Duodenal mucosa (tissue), 2 donors: ENCODE results near the gene S100A7.

Experiments used
- H3K27ac ChIP-seq: one replicate; pipeline ENCODE4 v1.7.0; 2013; ENCODE audit warnings: low read depth, low read length
- H3K27me3 ChIP-seq, 2 donors: one replicate each; pipeline ENCODE4 v1.7.0; 2013; ENCODE audit warnings: low read length in 2 of 2, control low read depth in 1 of 2; ENCODE audit not compliant: insufficient read depth in 2 of 2, control insufficient read depth in 1 of 2
- H3K36me3 ChIP-seq, 2 donors: one replicate each; pipeline ENCODE4 v1.7.0; 2013; ENCODE audit warnings: low read length in 2 of 2, control low read depth in 1 of 2; ENCODE audit not compliant: insufficient read depth in 2 of 2, control insufficient read depth in 1 of 2
- H3K4me1 ChIP-seq, 2 donors: one replicate each; pipeline ENCODE4 v1.7.0; 2013; ENCODE audit warnings: low read length in 2 of 2, control low read depth in 1 of 2; ENCODE audit not compliant: insufficient read depth in 2 of 2, control insufficient read depth in 1 of 2
- H3K4me3 ChIP-seq, 2 donors: one replicate each; pipeline ENCODE4 v1.7.0; 2013; ENCODE audit warnings: low read length in 2 of 2, low read depth in 1 of 2
- H3K9ac ChIP-seq, 2 donors: one replicate each; pipeline ENCODE4 v1.7.0; 2013; ENCODE audit warnings: low read length in 2 of 2, low read depth in 1 of 2
- H3K9me3 ChIP-seq, 2 donors: one replicate each; pipeline ENCODE4 v1.7.0; 2013; ENCODE audit warnings: low read length in 2 of 2, control low read depth in 1 of 2; ENCODE audit not compliant: control insufficient read depth in 1 of 2

The S100A7 gene

DNA sequence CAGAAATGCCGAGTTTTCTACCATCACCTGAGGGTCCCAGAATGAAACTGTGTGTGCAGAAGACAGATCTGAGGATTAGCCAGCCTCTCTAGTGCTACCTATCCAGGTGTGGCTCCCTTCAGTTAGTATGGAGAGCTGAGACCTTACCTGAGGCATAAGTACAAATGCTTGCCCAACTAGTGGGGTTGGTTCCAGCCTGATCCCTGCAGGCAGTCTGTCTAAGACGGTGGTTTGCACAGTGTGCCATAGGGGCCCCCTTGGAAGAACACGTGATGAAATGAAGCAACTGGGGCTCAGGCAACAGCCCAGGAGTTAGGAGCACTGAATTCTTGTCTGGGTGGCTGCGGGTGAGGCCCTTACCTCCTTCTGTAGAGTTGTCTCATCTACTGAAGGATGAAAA is 28.5 kb downstream of the S100A7 start:
- Histone ChIP-seq H3K4me1 (no peaks in the 10 kb centered on the region), H3K9me3 (no peaks in the 10 kb centered on the region), H3K27ac (no peak overlapping the region), H3K9ac (no peak overlapping the region), H3K27me3 (peaks cover 0 to 5% of the 10 kb centered on the region in 2 donors), H3K36me3 (no peaks in the 10 kb centered on the region), H3K4me3 (no peak overlapping the region)

DNA sequence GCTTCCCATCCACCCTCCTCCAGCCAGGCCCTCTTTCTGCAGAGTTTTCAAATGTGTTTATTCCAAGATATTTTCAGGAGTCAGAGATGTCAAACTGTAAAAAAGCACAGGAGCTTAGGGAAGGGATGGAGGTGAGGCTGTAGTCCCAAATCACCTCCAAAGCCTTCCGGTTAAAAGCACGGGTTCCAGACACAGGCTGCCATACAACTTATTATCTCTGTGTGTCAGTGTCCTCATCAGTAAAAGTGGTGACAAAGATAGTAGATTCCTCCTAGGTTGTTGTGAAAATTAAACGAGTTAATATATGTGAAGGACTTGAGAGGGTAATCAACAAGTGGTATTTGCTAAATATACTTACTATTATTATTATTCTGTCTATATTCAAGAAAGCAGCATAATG is 29.0 kb downstream of the S100A7 start:
- H3K9ac ChIP-seq, result no peak overlapping the region
- no peak overlapping the region for H3K4me3 ChIP-seq
- H3K27me3 ChIP-seq, result peaks cover 0 to 5% of the 10 kb centered on the region in 2 donors
- no peak overlapping the region for H3K27ac ChIP-seq
- no peaks in the 10 kb centered on the region for H3K4me1 ChIP-seq
- no peaks in the 10 kb centered on the region for H3K9me3 ChIP-seq
- H3K36me3 ChIP-seq, result no peaks in the 10 kb centered on the region

DNA sequence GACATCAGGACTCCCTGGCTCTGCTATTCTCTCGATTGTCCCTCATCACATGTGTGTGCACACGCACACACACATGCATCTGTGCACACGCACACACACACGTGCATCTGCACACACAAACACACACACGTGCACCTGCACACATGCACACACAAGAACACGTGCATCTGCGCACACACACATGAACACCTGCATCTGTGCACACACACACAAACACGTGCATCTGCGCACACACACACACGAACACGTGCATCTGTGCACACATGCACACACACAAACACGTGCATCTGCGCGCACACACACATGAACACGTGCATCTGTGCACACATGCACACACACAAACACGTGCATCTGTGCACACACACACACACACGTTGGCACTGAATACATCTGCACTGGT is 29.4 kb downstream of the S100A7 start:
- no peaks in the 10 kb centered on the region for H3K9me3 ChIP-seq
- H3K36me3 ChIP-seq, result no peaks in the 10 kb centered on the region
- H3K9ac ChIP-seq, result no peak overlapping the region
- peaks cover 0 to 3% of the 10 kb centered on the region in 2 donors for H3K27me3 ChIP-seq
- no peak overlapping the region for H3K27ac ChIP-seq
- no peaks in the 10 kb centered on the region for H3K4me1 ChIP-seq
- no peak overlapping the region for H3K4me3 ChIP-seq

DNA sequence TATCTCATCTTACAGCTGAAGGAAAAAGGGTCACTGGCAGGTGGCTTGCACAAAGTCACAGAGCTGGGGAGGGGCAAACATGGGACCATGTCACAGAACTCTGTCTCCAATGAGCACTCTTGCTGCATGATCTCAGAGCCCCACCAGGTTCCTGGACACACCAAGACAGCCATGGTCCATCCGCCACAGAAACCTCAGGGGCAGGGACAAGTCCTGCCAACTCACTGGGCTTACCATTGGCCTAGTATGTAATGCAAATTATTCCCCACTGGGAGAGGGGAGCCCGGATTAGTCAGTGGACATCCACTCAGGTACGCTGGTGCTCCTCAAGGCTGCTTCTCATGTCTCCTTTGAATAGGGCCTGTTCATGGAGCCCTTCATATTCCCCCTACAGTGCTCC is 29.9 kb downstream of the S100A7 start:
- no peaks in the 10 kb centered on the region for H3K9me3 ChIP-seq
- no peak overlapping the region for H3K27ac ChIP-seq
- no peak overlapping the region for H3K4me3 ChIP-seq
- H3K4me1 ChIP-seq, result no peaks in the 10 kb centered on the region
- peaks cover 0 to 3% of the 10 kb centered on the region in 2 donors for H3K27me3 ChIP-seq
- H3K9ac ChIP-seq, result no peak overlapping the region
- H3K36me3 ChIP-seq, result no peaks in the 10 kb centered on the region

DNA sequence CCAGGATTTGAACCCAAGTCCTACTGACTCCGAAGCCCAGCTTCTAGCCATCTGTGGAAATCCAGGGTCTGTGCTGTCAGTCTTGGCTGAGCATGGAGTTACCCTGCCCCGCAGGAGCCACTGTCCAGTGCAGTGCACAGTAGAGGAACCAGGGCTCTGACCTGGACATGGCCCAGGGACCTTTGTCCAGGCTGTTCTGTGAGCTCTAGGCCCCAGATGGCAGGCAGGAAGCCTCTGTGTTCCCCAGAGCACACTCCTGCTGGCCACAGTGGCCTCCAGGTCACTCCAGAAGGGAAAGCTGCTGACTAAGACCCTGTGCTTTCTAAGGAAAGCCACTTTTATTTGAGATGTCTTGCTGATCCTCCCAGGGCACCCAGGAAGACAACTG is 30.3 kb downstream of the S100A7 start:
- peaks cover 0 to 3% of the 10 kb centered on the region in 2 donors for H3K27me3 ChIP-seq
- no peak overlapping the region for H3K9ac ChIP-seq
- no peaks in the 10 kb centered on the region for H3K36me3 ChIP-seq
- no peak overlapping the region for H3K27ac ChIP-seq
- H3K4me3 ChIP-seq, result no peak overlapping the region
- H3K4me1 ChIP-seq, result no peaks in the 10 kb centered on the region
- H3K9me3 ChIP-seq, result no peaks in the 10 kb centered on the region

DNA sequence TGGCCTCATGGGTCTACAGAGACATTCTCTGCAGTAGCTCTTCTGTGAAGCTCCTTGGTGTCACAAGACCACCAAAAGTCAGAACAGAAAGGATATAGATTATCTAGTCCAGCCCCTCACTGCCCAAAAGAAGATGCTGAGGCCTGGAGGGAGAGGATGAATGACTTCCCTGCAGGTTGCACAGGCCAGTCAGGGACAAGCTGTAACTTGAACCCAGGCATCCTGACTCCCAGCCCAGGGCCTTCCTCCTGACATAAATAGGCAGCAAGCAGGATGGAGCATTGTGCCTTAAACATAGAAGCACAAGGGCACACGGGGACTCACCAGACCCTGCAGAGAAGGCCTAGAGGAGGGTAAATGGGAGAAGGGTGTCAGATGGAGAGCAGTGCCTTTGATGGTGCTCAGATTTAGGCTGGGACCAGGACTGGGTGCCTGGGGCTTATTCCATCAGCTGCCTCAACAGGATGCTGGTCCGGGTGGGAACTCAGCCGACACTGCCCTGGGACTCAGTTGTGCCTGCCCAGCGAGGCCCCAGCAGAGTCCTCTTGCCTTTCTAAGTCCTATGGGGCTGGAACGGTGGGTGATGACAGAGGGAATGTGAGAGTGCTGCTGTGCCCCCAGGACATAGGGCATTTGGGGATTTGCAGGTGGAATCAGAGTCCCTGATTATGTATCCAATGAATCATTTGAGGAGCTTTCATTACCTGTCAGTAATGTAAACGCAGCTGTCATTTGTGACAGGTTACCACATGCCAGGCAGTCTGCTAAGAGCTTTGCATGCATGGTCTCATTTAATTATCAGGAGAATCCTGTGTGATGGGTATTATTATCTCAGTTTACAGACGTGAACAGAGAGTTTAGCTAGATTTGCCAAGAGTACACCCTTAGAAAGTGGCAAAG is 30.9 kb downstream of the S100A7 start:
- Histone ChIP-seq H3K36me3 (no peaks in the 10 kb centered on the region), H3K4me3 (no peak overlapping the region), H3K9ac (no peak overlapping the region), H3K27me3 (peaks cover 0 to 3% of the 10 kb centered on the region in 2 donors), H3K27ac (no peak overlapping the region), H3K4me1 (no peaks in the 10 kb centered on the region), H3K9me3 (no peaks in the 10 kb centered on the region)

DNA sequence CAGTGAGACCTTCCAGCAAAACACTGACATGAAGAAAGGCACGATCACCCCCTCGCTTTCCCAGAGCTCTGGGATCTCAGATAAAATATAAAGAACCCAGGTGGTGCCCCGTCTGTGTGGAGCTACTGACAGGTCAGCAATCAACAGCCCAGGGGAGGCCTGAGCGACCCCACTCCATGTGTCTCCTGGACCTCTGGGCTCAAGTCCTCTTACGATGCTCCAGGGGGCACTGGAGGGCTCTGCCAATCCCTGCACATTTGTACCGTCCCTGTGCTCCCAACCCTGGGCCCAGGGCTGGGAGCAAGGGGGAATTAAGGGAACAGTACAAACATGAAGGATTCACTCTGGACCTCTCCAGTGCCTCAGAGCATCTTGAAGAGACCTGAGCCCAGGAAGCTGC is 31.7 kb downstream of the S100A7 start:
- no peak overlapping the region for H3K4me3 ChIP-seq
- no peaks in the 10 kb centered on the region for H3K4me1 ChIP-seq
- peaks cover 0 to 3% of the 10 kb centered on the region in 2 donors for H3K27me3 ChIP-seq
- no peaks in the 10 kb centered on the region for H3K9me3 ChIP-seq
- no peak overlapping the region for H3K27ac ChIP-seq
- H3K36me3 ChIP-seq, result no peaks in the 10 kb centered on the region
- H3K9ac ChIP-seq, result no peak overlapping the region

DNA sequence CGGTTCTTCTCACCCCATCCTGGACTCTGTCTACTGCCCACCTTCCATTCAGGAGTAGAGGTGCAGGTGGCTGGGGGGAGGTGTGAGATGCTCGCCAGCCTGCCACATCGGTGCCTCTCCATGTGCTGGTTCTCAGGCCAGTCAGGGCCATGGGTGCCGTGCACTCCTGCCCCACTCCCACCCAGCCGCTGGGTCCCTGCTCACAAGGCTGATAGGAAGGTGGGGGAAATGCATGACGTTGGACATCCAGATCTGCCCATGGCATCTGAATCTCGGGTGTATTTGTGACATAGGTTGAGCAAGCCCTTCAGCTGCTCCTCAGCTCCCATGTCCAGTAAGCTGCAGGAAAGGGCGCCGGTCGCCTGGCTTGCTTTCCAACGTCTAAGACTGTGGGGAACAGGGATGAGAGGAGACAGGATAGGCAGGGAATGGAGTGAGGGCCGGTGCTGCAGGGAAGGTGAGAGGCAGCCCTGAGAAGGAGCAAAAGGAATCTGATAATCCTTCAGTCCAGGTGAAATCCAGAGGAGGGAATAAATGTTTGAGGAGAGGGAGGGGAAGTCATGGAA is 32.3 kb downstream of the S100A7 start:
- H3K9ac ChIP-seq, result no peak overlapping the region
- H3K27me3 ChIP-seq, result peaks cover 0 to 3% of the 10 kb centered on the region in 2 donors
- no peaks in the 10 kb centered on the region for H3K9me3 ChIP-seq
- H3K36me3 ChIP-seq, result no peaks in the 10 kb centered on the region
- H3K4me3 ChIP-seq, result no peak overlapping the region
- H3K27ac ChIP-seq, result no peak overlapping the region
- H3K4me1 ChIP-seq, result no peaks in the 10 kb centered on the region

DNA sequence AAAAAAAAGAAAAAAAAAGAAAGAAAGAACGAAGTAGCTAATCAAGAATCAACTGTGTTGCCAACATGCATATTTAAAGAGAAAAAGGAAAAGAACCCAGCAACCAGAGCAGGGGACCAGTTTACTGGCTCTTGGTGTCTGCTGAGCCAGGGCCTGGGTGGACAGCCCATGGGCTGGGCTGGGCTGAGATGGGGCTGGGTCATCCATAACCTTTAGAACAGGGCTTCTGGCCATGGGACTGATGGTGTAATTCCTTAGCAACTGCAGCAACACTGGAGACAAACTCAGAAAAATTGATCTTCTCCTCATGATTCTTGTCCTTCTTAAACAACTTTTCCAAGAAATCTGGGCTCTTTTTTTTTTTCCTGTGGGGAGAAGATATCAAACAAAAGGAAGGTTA is 33.6 kb downstream of the S100A7 start:
- H3K36me3 ChIP-seq, result no peaks in the 10 kb centered on the region
- no peak overlapping the region for H3K4me3 ChIP-seq
- H3K4me1 ChIP-seq, result no peaks in the 10 kb centered on the region
- H3K27me3 ChIP-seq, result peaks cover 0 to 3% of the 10 kb centered on the region in 2 donors
- H3K9me3 ChIP-seq, result no peaks in the 10 kb centered on the region
- no peak overlapping the region for H3K9ac ChIP-seq
- no peak overlapping the region for H3K27ac ChIP-seq

DNA sequence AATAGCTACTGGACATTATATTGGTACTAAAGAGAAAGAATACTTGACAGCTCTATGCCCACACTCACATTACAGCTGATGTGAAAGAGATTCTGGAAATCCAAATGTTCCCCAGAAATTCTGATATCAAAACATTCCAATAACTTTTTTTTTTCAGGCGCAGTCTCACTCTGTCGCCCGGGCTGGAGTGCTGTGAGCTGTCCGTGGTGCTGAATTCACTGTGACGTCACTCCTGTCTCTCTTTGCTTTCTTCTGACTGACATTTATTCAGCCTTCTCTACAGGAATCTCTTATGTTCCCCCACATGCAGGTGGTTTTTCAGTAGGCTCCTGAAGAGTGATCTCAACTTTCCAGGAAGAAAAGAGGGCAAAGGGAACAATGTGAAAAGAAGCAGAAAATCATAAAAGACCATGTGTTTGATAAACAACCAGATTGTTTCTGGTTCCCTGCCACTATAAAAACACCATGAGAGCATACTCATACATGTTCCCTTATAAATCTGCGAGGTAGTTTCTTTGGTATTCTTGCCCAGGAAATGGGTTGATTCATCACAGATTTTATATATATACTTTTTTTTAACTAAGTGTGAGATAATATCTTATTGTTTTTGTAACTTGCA is 37.9 kb downstream of the S100A7 start:
- Histone ChIP-seq H3K36me3 (no peaks in the 10 kb centered on the region), H3K27me3 (no peaks in the 10 kb centered on the region), H3K4me1 (no peaks in the 10 kb centered on the region), H3K9me3 (no peaks in the 10 kb centered on the region), H3K9ac (no peak overlapping the region), H3K4me3 (no peak overlapping the region), H3K27ac (no peak overlapping the region)
